Esophagus muscularis mucosa (tissue), 2 donors: ENCODE measurements around the gene BORCS6.

Source experiments
- POLR2A ChIP-seq: fragments of 450-650 bp; IDR thresholded peaks from one replicate; pipeline ENCODE4 v1.6.1; 2017; ENCODE audit warnings: antibody characterized with exemption, moderate library complexity, mild to moderate bottlenecking, low read depth
- POLR2AphosphoS5 ChIP-seq, 2 donors: sonication (generic); formaldehyde crosslinking; IDR thresholded peaks; one replicate each; pipeline ENCODE4 v1.6.1; 2017; ENCODE audit warnings: antibody characterized with exemption in 2 of 2

GRCh38 chr17:8140065-8141029 is 49.6 kb downstream of the BORCS6 start:
- peak in 1 of 2 donors; percentile 15 for TF ChIP-seq POLR2AphosphoS5 (IDR thresholded peaks at IDR 0.05)
- no peak for TF ChIP-seq POLR2A
